ENCODE results near the gene CCDC178.

Gene CCDC178

GRCh38 chr18:33212363-33212762, 228.2 kb downstream of the CCDC178 start:
- TF ChIP-seq CTCF (IDR thresholded peaks at IDR 0.05; ENCODE audit: extremely low read depth, missing control alignments): no peak
- no peak for DNase-seq (ENCODE audit: low spot score)

- peak; percentile 4 for DNase-seq (ENCODE audit: low spot score)
- peak; percentile 28 for TF ChIP-seq CTCF (IDR thresholded peaks at IDR 0.05; ENCODE audit: extremely low read depth, missing control alignments)
These were observed 229.8 kb downstream of the CCDC178 start for GRCh38 chr18:33210575-33211189.

GRCh38 chr18:33205777-33206176, 234.7 kb downstream of the CCDC178 start:
- no peak for DNase-seq (ENCODE audit: low spot score)
- TF ChIP-seq CTCF (IDR thresholded peaks at IDR 0.05; ENCODE audit: extremely low read depth, missing control alignments): no peak

GRCh38 chr18:33201509-33201926, 239.0 kb downstream of the CCDC178 start:
- no peak for TF ChIP-seq CTCF (IDR thresholded peaks at IDR 0.05; ENCODE audit: extremely low read depth, missing control alignments)
- DNase-seq (ENCODE audit: low spot score): no peak

- no peak for TF ChIP-seq CTCF (IDR thresholded peaks at IDR 0.05; ENCODE audit: extremely low read depth, missing control alignments)
- DNase-seq (ENCODE audit: low spot score): no peak
These were observed 244.7 kb downstream of the CCDC178 start for GRCh38 chr18:33195795-33196194.

- no peak for DNase-seq (ENCODE audit: low spot score)
- no peak for TF ChIP-seq CTCF (IDR thresholded peaks at IDR 0.05; ENCODE audit: extremely low read depth, missing control alignments)
These were observed 245.7 kb downstream of the CCDC178 start for GRCh38 chr18:33194793-33195192.

GRCh38 chr18:33184958-33185357, 255.6 kb downstream of the CCDC178 start:
- DNase-seq (ENCODE audit: low spot score): no peak
- no peak for TF ChIP-seq CTCF (IDR thresholded peaks at IDR 0.05; ENCODE audit: extremely low read depth, missing control alignments)
